Muscle layer of duodenum (tissue), 2 donors: ENCODE data around the gene TNFRSF17.

Experiments
- H3K27ac ChIP-seq: one replicate; pipeline ENCODE4 v1.7.0; 2013; ENCODE audit warnings: mild to moderate bottlenecking, low read length
- H3K27me3 ChIP-seq: one replicate; pipeline ENCODE4 v1.7.0; 2013; ENCODE audit warnings: low read depth, mild to moderate bottlenecking, control low read depth, low read length
- H3K36me3 ChIP-seq, 2 donors: one replicate each; pipeline ENCODE4 v1.7.0; 2013; ENCODE audit warnings: low read length in 2 of 2, control low read depth in 1 of 2, mild to moderate bottlenecking in 1 of 2; ENCODE audit not compliant: insufficient read depth in 2 of 2, control insufficient read depth in 1 of 2
- H3K4me1 ChIP-seq, 2 donors: one replicate each; pipeline ENCODE4 v1.7.0; 2013; ENCODE audit warnings: low read length in 2 of 2, mild to moderate bottlenecking in 2 of 2, control low read depth in 1 of 2, moderate library complexity in 1 of 2; ENCODE audit not compliant: insufficient read depth in 2 of 2, control insufficient read depth in 1 of 2
- H3K4me3 ChIP-seq, 2 donors: one replicate each; pipeline ENCODE4 v1.7.0; 2013; ENCODE audit warnings: low read length in 2 of 2, low read depth in 1 of 2, mild to moderate bottlenecking in 1 of 2
- H3K9me3 ChIP-seq, 2 donors: one replicate each; pipeline ENCODE4 v1.7.0; 2013; ENCODE audit warnings: low read length in 2 of 2, control low read depth in 1 of 2, mild to moderate bottlenecking in 1 of 2; ENCODE audit not compliant: control insufficient read depth in 1 of 2
- donor health status: healthy.

TNFRSF17 gene

DNA sequence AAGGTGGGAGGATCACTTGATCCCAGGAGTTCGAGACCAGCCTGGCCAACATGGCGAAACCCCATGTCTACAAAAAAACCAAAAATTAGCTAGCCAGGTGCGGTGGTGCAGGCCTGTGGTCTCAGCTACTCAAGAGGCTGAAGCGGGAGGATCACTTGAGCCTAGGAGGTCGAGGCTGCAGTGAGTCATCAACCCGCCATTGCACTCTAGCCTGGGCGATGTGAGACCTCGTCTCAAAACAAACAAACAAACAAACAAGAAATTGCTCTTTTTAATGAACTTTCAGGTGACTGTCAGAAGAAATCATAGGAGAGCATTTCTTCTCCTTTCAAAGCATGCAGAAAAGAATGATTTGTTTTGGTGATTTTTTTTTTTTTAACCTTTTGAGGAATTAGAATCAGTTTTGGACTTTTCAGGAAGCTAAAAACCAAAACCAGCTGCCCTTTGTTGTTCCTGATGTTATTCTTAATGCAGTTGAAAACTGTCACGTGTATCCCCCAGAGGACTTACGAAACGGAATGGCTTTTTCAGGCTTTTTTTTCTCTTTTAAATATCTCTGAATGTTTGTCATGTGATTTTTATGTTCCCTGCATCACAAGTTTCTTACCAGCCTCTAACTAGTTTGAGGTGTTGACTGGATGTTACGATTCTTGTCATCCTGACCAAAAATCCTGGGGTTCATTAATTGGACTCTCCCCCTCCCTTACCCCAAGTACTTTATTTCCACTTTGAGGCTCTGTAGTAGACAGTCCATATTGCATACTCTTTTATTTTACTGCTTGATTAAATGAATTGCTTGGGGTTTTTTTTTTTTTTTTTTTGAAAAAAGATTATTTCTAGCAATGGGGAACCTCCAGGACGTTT lies 45.6 kb downstream of the TNFRSF17 start:
- Histone ChIP-seq H3K4me1 (peaks cover 0 to 4% of the 10 kb centered on the region in 2 donors), H3K4me3 (no peak overlapping the region), H3K36me3 (peaks cover 0 to under 1% of the 10 kb centered on the region in 2 donors), H3K9me3 (no peaks in the 10 kb centered on the region), H3K27me3 (no peaks in the 10 kb centered on the region), H3K27ac (no peak overlapping the region)

DNA sequence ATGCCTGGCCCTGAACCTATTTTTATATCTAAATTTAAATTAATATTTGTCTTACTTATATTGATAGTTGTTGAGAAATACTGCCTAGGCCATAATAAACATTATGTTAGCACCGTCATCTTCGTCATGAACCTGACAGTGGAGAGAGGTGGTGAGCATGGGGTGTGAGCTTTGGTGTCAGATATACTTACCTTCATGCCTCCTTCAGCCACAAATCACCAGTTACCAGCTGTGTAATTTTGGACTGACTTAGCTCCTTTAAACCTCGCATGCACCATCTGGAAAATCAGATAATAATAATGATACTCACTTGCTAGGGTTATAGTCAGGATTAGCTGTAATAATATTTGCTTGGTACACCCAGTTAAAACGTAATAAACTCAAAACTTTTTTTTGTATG lies 46.6 kb downstream of the TNFRSF17 start:
- H3K27me3 ChIP-seq, result no peaks in the 10 kb centered on the region

GRCh38 chr16:12016291-12016947 lies 51.4 kb downstream of the TNFRSF17 start:
- no peaks in the 10 kb centered on the region for H3K9me3 ChIP-seq
- H3K36me3 ChIP-seq, result no peaks in the 10 kb centered on the region
- no peak overlapping the region for H3K27ac ChIP-seq
- H3K4me1 ChIP-seq, result no peaks in the 10 kb centered on the region
- H3K4me3 ChIP-seq, result no peak overlapping the region
- no peaks in the 10 kb centered on the region for H3K27me3 ChIP-seq

More for the DNA sequence above, 46.6 kb downstream of the TNFRSF17 start:
- no peak overlapping the region for H3K27ac ChIP-seq
- H3K4me3 ChIP-seq, result no peak overlapping the region
- peaks cover 0 to 4% of the 10 kb centered on the region in 2 donors for H3K4me1 ChIP-seq
- no peaks in the 10 kb centered on the region for H3K36me3 ChIP-seq
- H3K9me3 ChIP-seq, result no peaks in the 10 kb centered on the region

DNA sequence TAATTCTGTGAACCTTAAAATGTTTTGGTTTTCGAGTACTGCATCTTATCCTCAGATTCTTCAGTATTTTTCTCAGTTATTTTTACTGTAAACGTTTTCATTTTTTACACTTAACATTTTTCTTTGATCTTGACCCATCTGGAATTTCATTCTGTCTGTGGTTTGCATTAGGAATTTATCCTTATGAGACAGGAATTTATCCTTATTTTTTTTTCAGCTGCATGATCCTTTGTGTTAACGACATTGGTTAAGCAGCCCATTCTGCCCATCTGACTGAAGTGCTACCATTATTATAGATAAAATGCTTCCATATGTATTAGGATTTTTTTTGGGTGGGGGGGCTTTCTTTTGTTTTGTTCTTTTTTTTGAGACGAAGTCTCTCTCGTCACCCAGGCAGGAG lies 52.5 kb downstream of the TNFRSF17 start:
- Histone ChIP-seq H3K27ac (no peak overlapping the region), H3K36me3 (no peaks in the 10 kb centered on the region), H3K4me1 (no peaks in the 10 kb centered on the region), H3K4me3 (no peak overlapping the region), H3K27me3 (no peaks in the 10 kb centered on the region), H3K9me3 (no peaks in the 10 kb centered on the region)
